H1 (cell line): ENCODE results near the gene MMP7. TPM values are rescaled to one million over a fixed set of nuclear protein-coding genes. Genes with fewer than 3 reads are reported as not detected.

Source experiments
- CTCF ChIA-PET: fragments of 300-600 bp; sonication (Branson Sonifier 250); formaldehyde crosslinking; loops from one replicate; lab custom pipeline; 2021; ENCODE audit not compliant: partially characterized antibody; lab: Charles Lee
- POLR2A ChIA-PET: fragments of 300-600 bp; sonication (Branson Sonifier 250); formaldehyde crosslinking; loops from one replicate; lab custom pipeline; 2021; ENCODE audit warnings: inconsistent platforms; ENCODE audit not compliant: partially characterized antibody; lab: Charles Lee
- DNase-seq, 2 experiments: peaks; one replicate each; pipeline versions ENCODE4 v3.0.0 to v3.0.0-alpha.2; 2010 to 2022; ENCODE audit warnings: low spot score in 2 of 2, low read depth in 1 of 2, mixed read lengths in 1 of 2
- FAIRE-seq: peaks from 2 replicates; lab custom pipeline; 2011; peaks lifted over from hg19 to GRCh38; lab: Jason Lieb, UNC
- H2AFZ ChIP-seq: 2 replicates; pipeline ENCODE4 v1.8.1; 2012; ENCODE audit warnings: low read length, inconsistent platforms
- H2AK5ac ChIP-seq: 2 replicates; pipeline ENCODE4 v1.6.1; 2013; ENCODE audit warnings: low read depth, low read length
- H2BK120ac ChIP-seq: replicated peaks from 2 replicates; pipeline ENCODE3; 2013; ENCODE audit warnings: low read depth, low read length, inconsistent platforms
- H2BK12ac ChIP-seq: 2 replicates; pipeline ENCODE4 v1.6.1; 2013; ENCODE audit warnings: low read depth, low read length
- H2BK15ac ChIP-seq: 2 replicates; pipeline ENCODE4 v1.6.1; 2013; ENCODE audit warnings: low read length
- H2BK20ac ChIP-seq: 2 replicates; pipeline ENCODE4 v1.6.1; 2013; ENCODE audit warnings: low read length
- H2BK5ac ChIP-seq: 2 replicates; pipeline ENCODE4 v1.6.1; 2013; ENCODE audit warnings: low read depth, low read length
- H3K14ac ChIP-seq: 2 replicates; pipeline ENCODE4 v1.6.1; 2013; ENCODE audit warnings: inconsistent platforms; ENCODE audit not compliant: insufficient read length
- H3K18ac ChIP-seq: 2 replicates; pipeline ENCODE4 v1.6.1; 2013; ENCODE audit warnings: low read length; ENCODE audit errors: extremely low read depth
- H3K23ac ChIP-seq: 2 replicates; pipeline ENCODE4 v1.6.1; 2013; ENCODE audit warnings: inconsistent platforms; ENCODE audit not compliant: insufficient read length
- H3K23me2 ChIP-seq: 2 replicates; pipeline ENCODE4 v1.6.1; 2013; ENCODE audit warnings: low read depth, low read length
- H3K27ac ChIP-seq: 2 replicates; pipeline ENCODE4 v1.6.1; 2011; ENCODE audit warnings: low read depth, low read length, inconsistent platforms
- H3K27me3 ChIP-seq, 4 experiments: replicated peaks in 1 of 4; 1 replicate in 1 of 4; 2 replicates in 3 of 4; pipeline versions ENCODE4 v1.6.1 to v1.8.1; 2011 to 2013; ENCODE audit warnings: low read length in 3 of 4, mild to moderate bottlenecking in 3 of 4, inconsistent platforms in 2 of 4, mixed read lengths in 2 of 4, moderate library complexity in 1 of 4; ENCODE audit not compliant: control insufficient read depth in 3 of 4, insufficient read depth in 3 of 4; ENCODE audit errors: extremely low read depth in 1 of 4
- H3K36me3 ChIP-seq, 4 experiments: 2 replicates each; pipeline versions ENCODE4 v1.6.1 to v1.8.1; 2011 to 2013; ENCODE audit warnings: mild to moderate bottlenecking in 4 of 4, low read length in 3 of 4, moderate library complexity in 2 of 4, control low read depth in 1 of 4, inconsistent platforms in 1 of 4; ENCODE audit not compliant: insufficient read depth in 4 of 4, control insufficient read depth in 2 of 4
- H3K4ac ChIP-seq: replicated peaks from 2 replicates; pipeline ENCODE3; 2013; ENCODE audit warnings: low read length, low read depth, mixed read lengths, inconsistent platforms; ENCODE audit not compliant: insufficient read length
- H3K4me1 ChIP-seq, 4 experiments: replicated peaks in 1 of 4; 1 replicate in 1 of 4; 2 replicates in 3 of 4; pipeline versions ENCODE4 v1.6.1 to v1.8.1; 2011 to 2013; ENCODE audit warnings: low read length in 3 of 4, inconsistent platforms in 2 of 4, mixed read lengths in 1 of 4; ENCODE audit not compliant: insufficient read depth in 4 of 4, control insufficient read depth in 3 of 4
- H3K4me2 ChIP-seq, 2 experiments: 2 replicates each; pipeline versions ENCODE4 v1.6.1 to v1.8.1; 2011 to 2013; ENCODE audit warnings: low read depth in 2 of 2, low read length in 2 of 2, control low read depth in 1 of 2, inconsistent platforms in 1 of 2, mild to moderate bottlenecking in 1 of 2; ENCODE audit not compliant: insufficient read depth in 1 of 2
- H3K4me3 ChIP-seq, 4 experiments: fragments of 200-600, 300-600 bp in 1 of 4; sonication (generic), shearing (Covaris generic), sonication (Bioruptor Twin) in 1 of 4; 2 replicates each; pipeline versions ENCODE4 v1.5.1 to v1.8.1; 2011 to 2016; ENCODE audit warnings: low read length in 4 of 4, low read depth in 3 of 4, control low read depth in 2 of 4, inconsistent platforms in 2 of 4, mild to moderate bottlenecking in 2 of 4, mixed read lengths in 1 of 4, moderate library complexity in 1 of 4; ENCODE audit not compliant: insufficient read depth in 2 of 4; ENCODE audit errors: extremely low read depth in 1 of 4
- H3K56ac ChIP-seq: replicated peaks from 2 replicates; pipeline ENCODE3; 2013; ENCODE audit warnings: low read depth, mild to moderate bottlenecking, mixed read lengths, low read length, inconsistent platforms; ENCODE audit not compliant: insufficient read length
- H3K79me1 ChIP-seq: 2 replicates; pipeline ENCODE4 v1.6.1; 2013; ENCODE audit warnings: low read depth, low read length, control low read depth
- H3K79me2 ChIP-seq, 2 experiments: 2 replicates each; pipeline versions ENCODE4 v1.6.1 to v1.8.1; 2012 to 2013; ENCODE audit warnings: low read length in 2 of 2, mild to moderate bottlenecking in 2 of 2, inconsistent platforms in 1 of 2; ENCODE audit not compliant: insufficient read depth in 2 of 2, control insufficient read depth in 1 of 2
- H3K9ac ChIP-seq, 4 experiments: replicated peaks in 1 of 4; 1 replicate in 1 of 4; 2 replicates in 3 of 4; pipeline versions ENCODE4 v1.6.1 to v1.8.1; 2011 to 2013; ENCODE audit warnings: low read depth in 3 of 4, low read length in 3 of 4, control low read depth in 2 of 4, mild to moderate bottlenecking in 2 of 4, moderate library complexity in 2 of 4, inconsistent platforms in 1 of 4; ENCODE audit errors: extremely low read depth in 1 of 4
- H3K9me3 ChIP-seq, 2 experiments: 2 replicates each; pipeline versions ENCODE4 v1.6.1 to v1.8.1; 2012 to 2013; ENCODE audit warnings: mild to moderate bottlenecking in 2 of 2, moderate library complexity in 2 of 2, control low read depth in 1 of 2, inconsistent platforms in 1 of 2, low read depth in 1 of 2, low read length in 1 of 2, mixed read lengths in 1 of 2; ENCODE audit not compliant: insufficient read depth in 2 of 2
- H4K20me1 ChIP-seq, 2 experiments: replicated peaks in 1 of 2; 2 replicates each; pipeline versions ENCODE3 to v1.8.1; 2011 to 2013; ENCODE audit warnings: inconsistent platforms in 2 of 2, low read length in 2 of 2, mild to moderate bottlenecking in 1 of 2; ENCODE audit not compliant: insufficient read depth in 2 of 2, control insufficient read depth in 1 of 2
- H4K5ac ChIP-seq: 2 replicates; pipeline ENCODE4 v1.6.1; 2013; ENCODE audit warnings: low read length, low read depth, mixed read lengths, inconsistent platforms; ENCODE audit not compliant: insufficient read length
- H4K8ac ChIP-seq: 2 replicates; pipeline ENCODE4 v1.8.0; 2013; ENCODE audit warnings: mild to moderate bottlenecking, moderate library complexity, low read length, inconsistent platforms; ENCODE audit not compliant: insufficient read depth; ENCODE audit errors: extremely low read depth
- H4K91ac ChIP-seq: replicated peaks from 2 replicates; pipeline ENCODE3; 2013; ENCODE audit warnings: low read length, mixed read lengths, inconsistent platforms; ENCODE audit not compliant: insufficient read length
- BCL11A ChIP-seq, 2 experiments: IDR thresholded peaks; one replicate each; pipeline ENCODE4 v1.6.1; 2011; ENCODE audit warnings: low read depth in 2 of 2, low read length in 2 of 2, mild to moderate bottlenecking in 2 of 2
- BRCA1 ChIP-seq: IDR thresholded peaks from 2 replicates; pipeline ENCODE4 v1.6.1; 2012; ENCODE audit warnings: low read depth, low read length, improper control_type of control experiment
- CBX5 ChIP-seq: fragments of 300-800, 300-1000 bp; sonication (generic); IDR thresholded peaks from 2 replicates; pipeline ENCODE4 v1.7.1; 2016; ENCODE audit warnings: antibody characterized with exemption, low read length, low read depth
- CHD2 ChIP-seq: IDR thresholded peaks from 2 replicates; pipeline ENCODE4 v1.6.1; 2012; ENCODE audit warnings: low read length, improper control_type of control experiment
- EP300 ChIP-seq, 2 experiments: IDR thresholded peaks; 1 replicate in 1 of 2; 2 replicates in 1 of 2; pipeline ENCODE4 v1.6.1; 2011 to 2012; ENCODE audit warnings: low read depth in 2 of 2, low read length in 2 of 2, mild to moderate bottlenecking in 2 of 2, borderline replicate concordance in 1 of 2, inconsistent platforms in 1 of 2, moderate library complexity in 1 of 2
- HDAC2 ChIP-seq, 2 experiments: fragments of 300-600 bp in 1 of 2; sonication (generic) in 1 of 2; IDR thresholded peaks; 2 replicates each; pipeline ENCODE4 v1.6.1; 2011 to 2012; ENCODE audit warnings: low read depth in 2 of 2, low read length in 2 of 2, mild to moderate bottlenecking in 2 of 2, moderate library complexity in 2 of 2, borderline replicate concordance in 1 of 2, inconsistent platforms in 1 of 2
- HDAC6 ChIP-seq: IDR thresholded peaks from one replicate; pipeline ENCODE4 v1.7.1; 2012; ENCODE audit warnings: low read depth, mild to moderate bottlenecking, inconsistent platforms, low read length, moderate library complexity
- KDM1A ChIP-seq: fragments of 200-600, 300-600 bp; sonication (generic); IDR thresholded peaks from 2 replicates; pipeline ENCODE4 v1.7.1; 2016; ENCODE audit warnings: mild to moderate bottlenecking, low read length, borderline replicate concordance
- POLR2AphosphoS5 ChIP-seq: IDR thresholded peaks from 2 replicates; pipeline ENCODE4 v1.6.1; 2011; ENCODE audit warnings: low read depth, low read length
- POU5F1 ChIP-seq: IDR thresholded peaks from 2 replicates; pipeline ENCODE4 v1.6.1; 2011; ENCODE audit warnings: low read depth, mild to moderate bottlenecking, low read length, moderate library complexity
- RFX5 ChIP-seq: IDR thresholded peaks from 2 replicates; pipeline ENCODE4 v1.6.1; 2011; ENCODE audit warnings: low read depth, low read length, improper control_type of control experiment, borderline replicate concordance
- SIRT6 ChIP-seq: IDR thresholded peaks from one replicate; pipeline ENCODE4 v1.7.1; 2012; ENCODE audit warnings: low read length, inconsistent platforms
- SP4 ChIP-seq: IDR thresholded peaks from 2 replicates; pipeline ENCODE4 v1.6.1; 2012; ENCODE audit warnings: low read length, inconsistent platforms
- TAF7 ChIP-seq: optimal IDR thresholded peaks from 2 replicates; pipeline ENCODE3; 2011; ENCODE audit warnings: low read depth, mild to moderate bottlenecking, inconsistent platforms, low read length, moderate library complexity, borderline replicate concordance
- YY1 ChIP-seq: IDR thresholded peaks from 2 replicates; pipeline ENCODE4 v1.6.1; 2011; ENCODE audit warnings: low read depth, mild to moderate bottlenecking, low read length
- ZNF274 ChIP-seq: IDR thresholded peaks from 2 replicates; pipeline ENCODE4 v1.7.0; 2012; ENCODE audit warnings: low read length, borderline replicate concordance; ENCODE audit errors: extremely low read depth
- WGBS, 2 experiments: shearing (Covaris generic) in 1 of 2; methylation state at CpG; one replicate each; pipeline versions ENCODE4 v1.1.6 to v1.1.7; 2013 to 2015; ENCODE audit warnings: low lambda C conversion rate in 2 of 2, mixed read lengths in 2 of 2, inconsistent platforms in 1 of 2, low coverage in 1 of 2, missing lambda C conversion rate in 1 of 2; ENCODE audit not compliant: insufficient replicate concordance in 2 of 2, insufficient coverage in 1 of 2, insufficient read length in 1 of 2; ENCODE audit errors: extremely low coverage in 1 of 2, missing lambda C conversion rate in 1 of 2; 5-methylcytosine and 5-hydroxymethylcytosine counted together
- polyA plus RNA-seq, 7 experiments: library from polyadenylated mRNA; depleted of rRNA in 3 of 7; stranded (reverse) in 5 of 7; unstranded in 2 of 7; fragments of >200 nt in 5 of 7; fragments of 200-250 nt in 2 of 7; gene quantifications; 1 replicate in 5 of 7; 2 replicates in 1 of 7; 4 replicates in 1 of 7; pipeline versions ENCODE4 v1.2.1 to v1.2.3, GENCODE V29; 2011 to 2013; ENCODE audit warnings: missing spikeins in 2 of 7, mixed read lengths in 2 of 7
- total RNA-seq: library from RNA; stranded (reverse); fragmentation: NEBNext Ultra II Directional; extraction: Animal tissue kit (Norgen Biotek cat#: 25700); gene quantifications from 2 replicates; pipeline ENCODE4 v1.2.1, GENCODE V29; 2021

The MMP7 gene
- total and polyA plus RNA-seq, 2 of the 8 experiments (the other 6 are each of a cell fraction or from before 2014, with no cell fraction given): not detected

DNA sequence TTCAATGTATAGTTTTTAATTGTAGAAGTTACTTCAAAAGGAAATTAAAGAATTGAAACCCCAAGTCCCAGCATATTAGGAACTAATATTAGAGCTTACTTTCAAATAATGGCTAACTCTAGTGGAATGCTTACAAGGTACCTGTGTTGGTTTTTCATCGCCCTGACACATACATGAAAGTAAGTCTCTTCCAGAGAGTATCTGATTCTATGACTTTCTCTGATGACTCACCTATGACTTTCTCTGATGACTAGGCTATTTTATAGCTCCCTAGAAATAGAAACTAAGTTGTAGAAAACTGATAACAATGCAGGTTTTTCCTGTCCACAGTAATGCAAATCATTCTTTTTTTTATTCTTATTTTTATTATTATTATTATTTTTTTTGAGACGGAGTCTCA lies 33.6 kb upstream of the MMP7 start:
- H3K79me1 ChIP-seq: no peaks in the 10 kb centered on the region
- peaks cover 6 to 14% of the 10 kb centered on the region in 2 experiments; a peak in 3 of 4 replicates for H3K9me3 ChIP-seq
- no peak overlapping the region for H2BK120ac ChIP-seq
- H4K8ac ChIP-seq: no peak overlapping the region
- H3K79me2 ChIP-seq: no peaks in the 10 kb centered on the region
- H3K4me3 ChIP-seq: no peak overlapping the region
- H3K36me3 ChIP-seq: no peaks in the 10 kb centered on the region; a peak in 1 of 8 replicates
- DNase-seq (no peak), FAIRE-seq (no peak)
- POLR2A ChIA-PET: no interaction called here
- no peak overlapping the region for H3K56ac ChIP-seq
- H3K18ac ChIP-seq: no peak overlapping the region
- no peak overlapping the region for H2BK20ac ChIP-seq
- H4K91ac ChIP-seq: no peak overlapping the region
- no peaks in the 10 kb centered on the region for H4K20me1 ChIP-seq
- no peak overlapping the region for H4K5ac ChIP-seq
- TF ChIP-seq POU5F1 (no peak), CHD2 (no peak), BRCA1 (no peak), HDAC2 (IDR thresholded peaks at IDR 0.05; ENCODE audit: borderline replicate concordance in 1 of 2, low read depth in 2 of 2, low read length in 2 of 2) (no peak), RFX5 (no peak), POLR2AphosphoS5 (no peak), BCL11A (IDR thresholded peaks at IDR 0.05; ENCODE audit: low read depth in 2 of 2, low read length in 2 of 2) (no peak), CBX5 (no peak), HDAC6 (no peak), TAF7 (no peak), YY1 (no peak), KDM1A (no peak), SP4 (no peak), EP300 (IDR thresholded peaks at IDR 0.05; ENCODE audit: borderline replicate concordance in 1 of 2, low read depth in 2 of 2, low read length in 2 of 2) (no peak), SIRT6 (no peak), ZNF274 (no peak)
- H3K23ac ChIP-seq: no peak overlapping the region
- no peak overlapping the region for H2BK12ac ChIP-seq
- CTCF ChIA-PET: interaction anchor here (1.0 kb wide), 1 partner anchor 102 kb away, joined by 3 read pairs; no protein-coding TSS in a partner anchor
- no peak overlapping the region for H3K4me2 ChIP-seq
- H2AK5ac ChIP-seq: no peak overlapping the region
- H2BK5ac ChIP-seq: no peak overlapping the region
- H2BK15ac ChIP-seq: no peak overlapping the region
- no peak overlapping the region for H3K27ac ChIP-seq
- no peaks in the 10 kb centered on the region for H3K23me2 ChIP-seq
- no peak overlapping the region for H3K9ac ChIP-seq
- H3K4me1 ChIP-seq: no peaks in the 10 kb centered on the region
- H2AFZ ChIP-seq: no peak overlapping the region
- 97% methylated on average over 2 of the region's 2 CpGs; no CpG with 5 or more reads in 1 of the 2 experiments for WGBS, 2 experiments
- no peak overlapping the region for H3K4ac ChIP-seq
- H3K14ac ChIP-seq: no peak overlapping the region
- no peaks in the 10 kb centered on the region for H3K27me3 ChIP-seq
